Fibroblast of villous mesenchyme (primary cell): ENCODE results near the gene MGMT. TPM values are rescaled to one million over a fixed set of nuclear protein-coding genes. Genes with fewer than 3 reads are reported as not detected.

ENCODE experiments used
- DNase-seq: peaks from one replicate; pipeline ENCODE4 v3.0.0-alpha.2; 2010; ENCODE audit warnings: low read depth
- H3K4me3 ChIP-seq: 2 replicates; pipeline ENCODE4 v1.5.1; 2011; ENCODE audit warnings: low read depth, mild to moderate bottlenecking, low read length
- total RNA-seq: library from RNA; depleted of rRNA; stranded (reverse); fragments of >200 nt; gene quantifications from 2 replicates; pipeline ENCODE4 v1.2.3, GENCODE V29; 2012
- TF ChIP-seq, protein P1 (sequence below): IDR thresholded peaks from 2 replicates; pipeline ENCODE4 v1.5.1; 2012; ENCODE audit warnings: low read depth, mild to moderate bottlenecking, low read length; ENCODE audit not compliant: insufficient read depth

MGMT gene
- total RNA-seq, 1 donor: 10.4 TPM

DNA sequence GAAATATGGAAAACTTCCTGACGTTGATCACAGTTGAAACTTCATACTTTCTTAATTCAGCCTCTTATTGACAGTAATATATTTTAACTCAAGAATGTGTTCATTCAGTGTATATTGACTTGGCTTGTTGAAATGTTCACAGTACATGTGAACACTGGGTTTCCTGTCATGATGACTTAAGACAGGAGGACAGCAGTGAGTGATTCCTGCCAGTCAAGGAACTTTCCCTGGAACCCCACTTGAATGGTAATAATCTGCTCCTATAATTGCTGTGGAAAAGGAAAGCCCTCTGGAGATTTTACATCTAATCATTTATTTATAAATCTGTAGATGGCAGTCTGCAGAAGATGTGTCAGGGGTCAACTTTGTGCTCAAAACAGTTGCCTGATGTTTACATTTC, 216.5 kb downstream of the MGMT start:
- DNase-seq: no peak
- TF ChIP-seq, protein P1, sequence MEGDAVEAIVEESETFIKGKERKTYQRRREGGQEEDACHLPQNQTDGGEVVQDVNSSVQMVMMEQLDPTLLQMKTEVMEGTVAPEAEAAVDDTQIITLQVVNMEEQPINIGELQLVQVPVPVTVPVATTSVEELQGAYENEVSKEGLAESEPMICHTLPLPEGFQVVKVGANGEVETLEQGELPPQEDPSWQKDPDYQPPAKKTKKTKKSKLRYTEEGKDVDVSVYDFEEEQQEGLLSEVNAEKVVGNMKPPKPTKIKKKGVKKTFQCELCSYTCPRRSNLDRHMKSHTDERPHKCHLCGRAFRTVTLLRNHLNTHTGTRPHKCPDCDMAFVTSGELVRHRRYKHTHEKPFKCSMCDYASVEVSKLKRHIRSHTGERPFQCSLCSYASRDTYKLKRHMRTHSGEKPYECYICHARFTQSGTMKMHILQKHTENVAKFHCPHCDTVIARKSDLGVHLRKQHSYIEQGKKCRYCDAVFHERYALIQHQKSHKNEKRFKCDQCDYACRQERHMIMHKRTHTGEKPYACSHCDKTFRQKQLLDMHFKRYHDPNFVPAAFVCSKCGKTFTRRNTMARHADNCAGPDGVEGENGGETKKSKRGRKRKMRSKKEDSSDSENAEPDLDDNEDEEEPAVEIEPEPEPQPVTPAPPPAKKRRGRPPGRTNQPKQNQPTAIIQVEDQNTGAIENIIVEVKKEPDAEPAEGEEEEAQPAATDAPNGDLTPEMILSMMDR: no peak
- no peak overlapping the region for H3K4me3 ChIP-seq

DNA sequence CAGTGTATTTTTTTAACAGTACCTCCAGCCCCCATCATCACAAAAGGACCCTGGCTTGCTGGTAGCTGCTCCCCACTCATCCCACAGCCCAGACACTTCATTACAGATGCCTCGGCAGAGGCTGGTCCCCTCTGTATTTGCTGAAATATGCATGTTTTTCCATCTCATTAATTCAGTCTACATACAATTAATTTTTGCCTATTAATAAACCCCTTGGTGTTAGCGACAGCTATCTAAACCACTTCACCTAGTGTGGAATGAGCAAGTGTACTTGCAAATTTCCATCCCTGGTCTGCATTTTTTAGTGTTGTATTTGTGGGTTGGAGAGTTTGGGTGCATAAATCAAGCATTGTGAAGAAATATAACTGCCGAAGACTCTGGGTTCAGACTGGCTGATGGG, 216.9 kb downstream of the MGMT start:
- TF ChIP-seq, protein P1: no peak
- no peak overlapping the region for H3K4me3 ChIP-seq
- no peak for DNase-seq

DNA sequence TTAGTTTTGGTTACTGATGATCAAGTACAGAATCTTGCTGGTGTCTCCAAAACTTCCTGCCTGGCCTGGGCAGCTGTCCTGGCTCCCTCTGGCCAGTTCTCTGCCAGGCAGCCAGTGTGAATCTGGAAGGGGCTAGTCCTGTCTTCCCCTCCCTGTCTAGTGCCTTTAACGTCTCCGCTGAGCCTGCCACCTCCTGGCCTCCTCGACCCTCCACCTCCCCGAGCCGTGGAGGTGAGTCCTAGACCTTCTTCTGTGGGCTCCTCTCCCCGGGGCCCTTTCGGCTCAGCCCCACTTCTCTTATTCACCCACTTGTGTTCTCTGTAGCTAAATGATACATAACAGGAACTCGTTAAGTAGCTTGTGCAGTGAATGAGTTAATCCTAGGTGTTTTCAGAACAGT, 218.2 kb downstream of the MGMT start:
- TF ChIP-seq, protein P1: no peak
- DNase-seq: no peak
- no peak overlapping the region for H3K4me3 ChIP-seq

DNA sequence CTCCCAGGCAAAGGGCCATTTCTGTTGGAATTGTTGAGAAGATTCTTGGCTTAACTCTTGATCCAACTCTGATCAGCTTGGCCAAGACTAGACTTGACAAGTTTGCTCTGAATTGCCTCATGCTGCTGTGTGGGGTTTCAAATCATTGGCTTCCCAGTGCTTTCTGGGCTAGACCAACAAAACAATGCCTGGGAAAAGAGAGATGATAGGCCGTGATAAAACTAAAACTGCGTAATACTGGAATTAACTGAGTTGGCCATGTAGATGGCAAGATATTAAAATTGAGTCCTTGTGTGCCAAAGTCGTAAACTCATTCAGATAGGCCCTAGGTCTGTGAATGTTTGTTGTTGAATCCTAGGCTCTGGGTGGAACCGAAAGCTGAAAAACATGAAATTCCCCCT, 222.6 kb downstream of the MGMT start:
- DNase-seq: peak; percentile 69
- TF ChIP-seq, protein P1: no peak
- no peak overlapping the region for H3K4me3 ChIP-seq

DNA sequence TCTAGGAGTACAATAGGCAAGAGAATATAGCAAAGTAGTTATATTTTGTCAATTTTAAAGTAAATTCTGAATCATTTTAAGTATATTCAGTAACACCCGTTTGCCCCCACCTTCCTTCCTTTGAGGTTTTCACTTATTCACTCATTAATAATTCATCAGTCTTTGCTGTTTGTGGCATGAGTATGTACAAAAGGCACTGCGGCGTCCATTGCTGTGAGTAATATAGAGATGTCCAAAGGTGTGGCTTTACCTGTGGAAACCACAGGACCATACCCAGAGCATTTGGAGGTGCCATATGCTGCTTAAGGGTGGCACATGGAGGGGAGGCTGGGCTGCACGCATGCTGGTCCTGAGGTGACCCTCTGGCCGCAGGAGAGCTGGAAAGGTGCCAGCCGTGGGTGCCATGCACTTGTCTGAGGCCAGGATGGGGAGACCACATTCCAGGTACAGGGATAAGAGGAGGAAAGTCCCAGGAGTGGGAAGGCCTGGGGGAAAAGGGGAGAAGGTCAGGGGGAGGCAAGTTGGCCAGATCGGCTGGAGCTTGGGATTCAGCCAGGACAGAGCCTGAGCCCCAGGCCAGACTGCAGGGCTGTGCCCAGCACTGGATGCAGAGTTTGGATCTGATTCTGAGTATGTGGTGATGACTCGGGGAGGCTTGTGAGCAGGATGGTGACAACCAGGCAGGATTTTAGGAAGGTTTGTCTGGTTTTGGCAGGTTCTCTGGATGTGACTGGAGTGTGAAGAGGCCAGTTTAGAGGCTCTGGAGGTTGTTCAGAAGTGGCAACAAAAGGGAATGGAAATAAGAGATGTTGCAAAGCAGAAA, 223.4 kb downstream of the MGMT start:
- no peak for DNase-seq
- TF ChIP-seq, protein P1: no peak
- H3K4me3 ChIP-seq: no peak overlapping the region

DNA sequence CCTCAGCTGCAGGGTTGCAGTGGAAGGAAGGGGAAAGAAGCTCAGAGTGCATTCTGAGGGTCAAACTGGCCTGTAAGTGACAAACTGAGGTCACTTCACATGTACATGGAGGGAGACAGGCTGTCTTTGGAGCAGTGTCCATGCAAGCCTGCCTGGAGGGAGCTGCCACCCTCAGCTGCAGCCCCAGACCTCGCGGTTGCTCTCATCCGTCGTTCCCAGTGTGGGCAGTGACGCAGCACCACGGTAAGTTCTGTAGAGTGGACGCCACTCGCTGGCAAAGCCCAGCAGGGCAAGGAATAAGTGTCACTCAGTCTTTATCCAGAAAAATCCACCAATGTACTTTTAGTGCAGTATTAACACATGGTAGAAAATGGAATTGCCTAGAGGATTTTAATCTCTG, 225.7 kb downstream of the MGMT start:
- TF ChIP-seq, protein P1: no peak
- DNase-seq: no peak
- no peak overlapping the region for H3K4me3 ChIP-seq

DNA sequence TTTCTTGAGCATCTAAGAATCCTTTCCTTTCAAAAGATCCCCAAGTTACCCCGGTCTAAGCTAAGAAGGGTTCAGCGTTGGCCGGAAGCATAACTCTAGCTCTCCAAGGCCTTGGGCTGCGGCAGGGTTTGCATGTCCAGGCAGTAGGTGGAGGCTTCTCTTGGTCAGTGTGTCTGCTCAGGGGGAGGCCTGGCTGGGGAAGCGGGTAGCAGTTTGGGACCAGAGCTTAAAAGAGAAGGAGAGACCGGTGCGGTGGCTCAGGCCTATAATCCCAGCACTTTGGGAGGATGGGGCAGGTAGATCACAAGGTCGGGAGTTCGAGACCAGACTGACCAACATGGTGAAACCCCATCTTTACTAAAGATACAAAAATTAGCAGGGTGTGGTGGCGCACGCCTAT, 226.3 kb downstream of the MGMT start:
- DNase-seq: no peak
- H3K4me3 ChIP-seq: no peak overlapping the region
- TF ChIP-seq, protein P1: no peak
